ENCODE results near the gene FHIT.

DNA sequence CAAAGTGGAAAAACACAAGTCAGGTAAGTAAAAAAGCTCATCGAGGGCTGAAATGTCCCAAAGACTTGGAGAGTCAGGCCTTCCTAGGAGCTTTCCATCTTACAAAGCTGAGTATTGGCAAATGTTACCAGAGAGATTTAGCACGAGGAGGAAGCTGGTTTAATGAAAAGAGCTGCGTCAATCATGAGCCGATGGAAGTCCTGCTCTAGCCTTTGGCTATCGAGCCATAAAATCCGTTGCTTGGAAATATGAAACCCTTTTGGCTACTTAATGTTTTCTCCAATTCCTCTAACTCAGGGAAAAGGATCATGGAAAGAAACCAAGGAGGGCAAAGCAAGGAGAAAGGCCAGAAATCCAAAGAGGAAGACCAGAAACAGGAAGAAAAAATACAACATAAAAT is 1074.6 kb downstream of the FHIT start:
- TF ChIP-seq POLR2A (IDR thresholded peaks at IDR 0.05; ENCODE audit: low read depth, low read length) = no peak
- TF ChIP-seq POLR2AphosphoS5 (IDR thresholded peaks at IDR 0.05; ENCODE audit: low read depth, low read length) = no peak
- no peak for TF ChIP-seq TAF1 (IDR thresholded peaks at IDR 0.05; ENCODE audit: borderline replicate concordance, low read depth, low read length)

All from GM12892 (cell line).